AG10803 (cell line): ENCODE measurements around the gene CHRNA10.

Experiments
- DNase-seq: peaks from one replicate; pipeline ENCODE4 v3.0.0; 2010; ENCODE audit warnings: low read depth
- H3K4me3 ChIP-seq: 2 replicates; pipeline ENCODE4 v1.5.1; 2011; ENCODE audit warnings: mild to moderate bottlenecking, low read length, control low read depth
- TF ChIP-seq, protein P1 (sequence below): conservative IDR thresholded peaks from 2 replicates; pipeline ENCODE4 v1.5.1; 2011; ENCODE audit warnings: mild to moderate bottlenecking, low read length, control low read depth, inconsistent platforms

Gene CHRNA10, protein sequence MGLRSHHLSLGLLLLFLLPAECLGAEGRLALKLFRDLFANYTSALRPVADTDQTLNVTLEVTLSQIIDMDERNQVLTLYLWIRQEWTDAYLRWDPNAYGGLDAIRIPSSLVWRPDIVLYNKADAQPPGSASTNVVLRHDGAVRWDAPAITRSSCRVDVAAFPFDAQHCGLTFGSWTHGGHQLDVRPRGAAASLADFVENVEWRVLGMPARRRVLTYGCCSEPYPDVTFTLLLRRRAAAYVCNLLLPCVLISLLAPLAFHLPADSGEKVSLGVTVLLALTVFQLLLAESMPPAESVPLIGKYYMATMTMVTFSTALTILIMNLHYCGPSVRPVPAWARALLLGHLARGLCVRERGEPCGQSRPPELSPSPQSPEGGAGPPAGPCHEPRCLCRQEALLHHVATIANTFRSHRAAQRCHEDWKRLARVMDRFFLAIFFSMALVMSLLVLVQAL

DNA sequence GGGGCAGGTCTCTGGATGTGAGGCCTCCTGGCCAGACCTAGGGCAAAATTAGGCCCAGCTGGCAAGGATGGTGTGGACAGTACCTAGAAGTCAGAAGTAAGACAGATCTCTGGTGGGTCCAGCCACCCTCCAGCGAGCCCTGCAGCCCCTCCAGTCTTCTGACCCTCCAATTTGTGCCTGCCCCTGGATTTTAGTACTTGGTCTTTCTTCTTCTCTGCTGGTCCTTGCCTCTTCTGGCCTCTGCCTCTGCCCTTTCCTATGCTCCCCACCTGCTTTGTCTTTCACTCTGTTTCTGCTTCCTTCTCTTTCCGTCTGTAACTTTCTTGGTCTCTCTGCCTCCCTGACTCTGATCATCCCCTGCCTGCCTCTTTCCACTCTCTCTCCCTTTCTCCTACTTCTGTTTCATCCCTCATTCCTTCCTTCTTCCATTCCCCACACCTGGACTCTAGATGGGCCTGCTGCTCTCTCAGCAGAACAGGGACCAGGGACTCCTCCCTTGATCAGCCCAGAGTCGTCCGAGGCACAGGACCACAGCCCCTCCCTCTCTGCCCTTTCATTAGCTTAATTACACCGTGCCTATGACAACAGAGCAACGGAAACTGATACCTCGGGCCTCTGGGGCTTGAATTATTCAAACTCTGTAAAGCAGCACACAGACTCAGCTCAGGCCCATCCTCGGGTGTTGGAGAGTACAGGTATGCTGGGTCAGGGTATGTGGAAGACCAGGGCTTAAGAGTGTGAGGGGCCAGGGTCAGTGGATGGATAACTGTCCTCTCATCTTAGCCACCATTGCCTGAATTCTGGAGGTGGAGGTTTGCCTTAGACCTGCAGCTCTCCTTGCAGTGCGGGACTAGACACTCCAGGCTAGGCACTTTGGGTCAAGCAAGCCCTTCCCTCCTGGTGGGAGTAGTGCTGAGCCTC, at the start of gene CHRNA10:
Gene CHRNA10, minus strand, starts transcription at position 51 of the 921 bp plus-strand sequence. CDS start 72 bp downstream, outside the sequence.
- no peak for DNase-seq
- TF ChIP-seq, protein P1, sequence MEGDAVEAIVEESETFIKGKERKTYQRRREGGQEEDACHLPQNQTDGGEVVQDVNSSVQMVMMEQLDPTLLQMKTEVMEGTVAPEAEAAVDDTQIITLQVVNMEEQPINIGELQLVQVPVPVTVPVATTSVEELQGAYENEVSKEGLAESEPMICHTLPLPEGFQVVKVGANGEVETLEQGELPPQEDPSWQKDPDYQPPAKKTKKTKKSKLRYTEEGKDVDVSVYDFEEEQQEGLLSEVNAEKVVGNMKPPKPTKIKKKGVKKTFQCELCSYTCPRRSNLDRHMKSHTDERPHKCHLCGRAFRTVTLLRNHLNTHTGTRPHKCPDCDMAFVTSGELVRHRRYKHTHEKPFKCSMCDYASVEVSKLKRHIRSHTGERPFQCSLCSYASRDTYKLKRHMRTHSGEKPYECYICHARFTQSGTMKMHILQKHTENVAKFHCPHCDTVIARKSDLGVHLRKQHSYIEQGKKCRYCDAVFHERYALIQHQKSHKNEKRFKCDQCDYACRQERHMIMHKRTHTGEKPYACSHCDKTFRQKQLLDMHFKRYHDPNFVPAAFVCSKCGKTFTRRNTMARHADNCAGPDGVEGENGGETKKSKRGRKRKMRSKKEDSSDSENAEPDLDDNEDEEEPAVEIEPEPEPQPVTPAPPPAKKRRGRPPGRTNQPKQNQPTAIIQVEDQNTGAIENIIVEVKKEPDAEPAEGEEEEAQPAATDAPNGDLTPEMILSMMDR: no peak

DNA sequence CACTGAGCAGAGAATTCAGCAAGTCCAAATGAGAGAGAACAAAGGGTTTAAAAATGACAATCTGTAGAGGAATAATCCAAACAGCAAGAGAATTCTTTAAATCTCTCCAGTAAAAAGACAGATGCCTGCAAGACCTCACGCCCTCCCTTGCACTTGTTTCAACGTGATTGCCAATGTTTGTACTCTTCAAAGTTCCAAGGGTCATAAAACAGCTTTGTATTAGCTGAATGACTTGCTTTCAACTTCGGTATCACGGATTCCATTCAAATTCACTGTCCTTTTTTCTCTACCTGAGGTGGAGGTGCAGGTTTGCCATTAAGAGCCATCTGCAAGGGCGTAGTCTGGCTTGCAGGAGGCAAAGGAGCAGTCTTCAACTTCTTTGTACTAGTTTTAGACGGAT, 41.1 kb upstream of the CHRNA10 start:
- TF ChIP-seq, protein P1: no peak
- DNase-seq: no peak
- H3K4me3 ChIP-seq: no peak overlapping the region

More for the DNA sequence above, at the start of gene CHRNA10:
- no peak within 1 kb of the TSS for H3K4me3 ChIP-seq

DNA sequence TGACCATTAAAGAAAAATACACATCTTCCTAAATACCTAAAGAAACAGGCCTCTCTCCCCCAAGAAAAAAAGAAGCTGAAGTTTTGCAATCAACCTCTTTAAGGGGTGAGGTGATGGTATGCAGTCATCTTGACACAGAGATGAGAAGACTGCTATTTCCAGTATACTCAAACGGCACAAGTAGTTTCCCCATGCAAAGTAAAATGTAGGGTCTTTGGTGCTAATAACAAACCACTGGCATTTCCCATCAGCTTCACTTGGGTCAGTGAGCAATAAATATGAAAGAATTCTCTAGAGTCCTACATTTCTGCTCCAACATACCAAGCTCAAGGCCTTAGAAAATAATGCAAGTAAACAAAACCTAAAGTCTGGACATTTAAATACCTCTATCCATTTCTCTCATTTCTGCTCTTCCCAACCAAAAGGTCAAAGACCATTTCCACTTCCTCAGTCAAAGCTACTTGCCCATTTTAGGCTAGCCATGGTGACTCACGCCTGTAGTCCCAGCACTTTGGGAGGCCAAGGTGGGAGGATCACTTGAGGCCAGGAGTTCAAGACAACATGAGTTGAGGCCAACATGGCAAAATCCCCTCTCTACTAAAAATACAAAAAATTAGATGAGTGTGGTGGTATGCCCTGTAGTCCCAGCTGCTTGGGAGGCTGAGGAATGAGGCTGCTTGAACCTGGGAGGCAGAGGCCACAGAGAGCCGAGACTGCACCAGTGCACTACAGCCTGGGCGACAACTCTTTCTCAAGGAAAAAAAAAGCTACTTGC, 39.5 kb upstream of the CHRNA10 start:
- peak; percentile 70 for DNase-seq
- TF ChIP-seq, protein P1: no peak
- H3K4me3 ChIP-seq: no peak overlapping the region

DNA sequence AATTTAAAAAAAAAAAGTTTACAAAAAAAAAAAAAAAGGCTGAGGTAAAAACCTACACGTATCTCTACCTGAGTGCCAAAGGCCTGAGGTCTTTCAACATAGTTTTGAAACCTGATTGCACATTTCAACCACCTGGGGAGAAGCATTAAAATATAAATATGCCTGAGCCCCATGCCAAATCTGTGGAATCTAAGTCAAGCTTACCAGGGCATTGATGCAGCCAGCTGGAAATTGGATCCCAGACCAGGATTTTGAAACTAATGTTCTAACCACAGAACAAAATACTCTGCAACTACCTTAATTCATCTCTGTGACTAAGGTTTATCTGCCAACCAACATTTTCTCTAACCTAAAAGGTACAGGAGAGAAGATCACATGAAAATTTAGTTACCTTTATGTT, 38.8 kb upstream of the CHRNA10 start:
- H3K4me3 ChIP-seq: no peak overlapping the region
- TF ChIP-seq, protein P1: no peak
- peak; percentile 65 for DNase-seq

DNA sequence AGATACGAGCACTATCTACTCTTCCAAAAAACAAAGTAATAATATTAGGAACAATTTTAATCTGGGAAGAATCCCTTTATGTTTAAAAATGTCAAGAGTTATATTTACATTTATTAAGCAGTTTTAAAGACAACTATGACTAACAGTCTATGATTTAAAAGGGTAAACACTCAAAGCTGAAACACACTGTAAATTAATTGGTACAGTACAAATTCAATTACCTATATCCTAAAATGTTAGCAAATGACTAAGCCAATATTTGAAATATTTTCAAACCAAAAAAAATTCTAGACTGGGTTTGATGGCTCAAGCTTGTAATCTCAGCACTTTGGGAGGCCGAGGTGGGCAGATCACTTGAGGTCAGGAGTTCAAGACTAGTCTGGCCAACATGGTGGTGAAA, 36.0 kb upstream of the CHRNA10 start:
- TF ChIP-seq, protein P1: no peak
- DNase-seq: peak; percentile 55
- H3K4me3 ChIP-seq: no peak overlapping the region

DNA sequence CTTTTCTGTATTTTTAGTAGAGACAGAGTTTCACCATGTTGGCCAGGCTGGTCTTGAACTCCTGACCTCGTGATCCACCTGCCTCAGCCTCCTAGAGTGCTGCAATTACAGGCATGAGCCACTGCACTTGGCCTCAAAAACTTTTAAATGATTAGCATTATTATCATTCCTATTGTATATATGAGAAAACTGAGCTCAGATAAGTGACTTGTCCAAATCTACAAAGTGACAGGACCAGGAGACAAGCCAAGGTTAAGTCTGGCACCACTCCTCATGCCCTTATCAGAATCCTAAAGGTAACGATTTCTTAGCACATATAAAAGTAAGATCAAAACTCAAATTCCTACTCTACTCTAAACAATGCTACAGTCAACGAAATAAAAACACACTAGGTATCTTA, 32.2 kb upstream of the CHRNA10 start:
- TF ChIP-seq, protein P1: no peak
- DNase-seq: no peak
- H3K4me3 ChIP-seq: no peak overlapping the region
